Measurements from ENCODE around the gene HCRTR1. TPM values are rescaled to one million over a fixed set of nuclear protein-coding genes. Genes with fewer than 3 reads are reported as not detected.
"Not testable (repeated sequence)": the region's sequence is repeated elsewhere in the genome, so short reads cannot be mapped to it uniquely, and the experiment has no call there.

The HCRTR1 gene
- total and polyA plus RNA-seq, 3 donors from 2014 or later = 0.19 to 0.31 TPM; not detected in 1

- Histone ChIP-seq H3K4me3 (no peak overlapping the region), H3K27ac (peak overlapping the region in 1 of 2 donors; percentile 15), H3K27me3 (no peaks in the 10 kb centered on the region), H3K36me3 (ENCODE audit: low read depth, missing control alignments) (no peaks in the 10 kb centered on the region), H3K9me3 (no peaks in the 10 kb centered on the region), H3K4me1 (peaks cover 54% of the 10 kb centered on the region)
- intact Hi-C loops (cut with DNase I; ENCODE audit: low total_unique reads) = no loop called here
- 86 to 90% methylated on average over 16 to 27 of the region's 27 CpGs for WGBS, 2 donors
- DNase-seq = peak; percentile 9
- TF ChIP-seq POLR2A (IDR thresholded peaks at IDR 0.05) = no peak
- TF ChIP-seq CTCF (IDR thresholded peaks at IDR 0.05) = no peak
These were observed 32.4 kb upstream of the HCRTR1 start for GRCh38 chr1:31584869-31585735.

GRCh38 chr1:31585736-31586365 is 31.6 kb upstream of the HCRTR1 start:
- H3K4me1 ChIP-seq = peaks cover 50% of the 10 kb centered on the region
- no peaks in the 10 kb centered on the region for H3K36me3 ChIP-seq (ENCODE audit: low read depth, missing control alignments)
- no peaks in the 10 kb centered on the region for H3K9me3 ChIP-seq
- no peak for TF ChIP-seq POLR2A (IDR thresholded peaks at IDR 0.05)
- TF ChIP-seq CTCF (IDR thresholded peaks at IDR 0.05) = no peak
- intact Hi-C loops (cut with DNase I; ENCODE audit: low total_unique reads) = no loop called here
- peak overlapping the region in 1 of 2 donors; percentile 15 for H3K27ac ChIP-seq
- no peaks in the 10 kb centered on the region for H3K27me3 ChIP-seq
- DNase-seq = peak; percentile 12
- 80 to 86% methylated on average over 8 to 11 of the region's 11 CpGs for WGBS, 2 donors
- no peak overlapping the region for H3K4me3 ChIP-seq

GRCh38 chr1:31586376-31587327 is 30.8 kb upstream of the HCRTR1 start:
- H3K4me1 ChIP-seq = peaks cover 47% of the 10 kb centered on the region
- 51 to 73% methylated on average over 11 to 47 of the region's 47 CpGs for WGBS, 2 donors
- no peaks in the 10 kb centered on the region for H3K36me3 ChIP-seq (ENCODE audit: low read depth, missing control alignments)
- no peaks in the 10 kb centered on the region for H3K27me3 ChIP-seq
- H3K4me3 ChIP-seq = no peak overlapping the region
- no peaks in the 10 kb centered on the region for H3K9me3 ChIP-seq
- H3K27ac ChIP-seq = peak overlapping the region in 1 of 2 donors; percentile 15
- TF ChIP-seq CTCF (IDR thresholded peaks at IDR 0.05) = no peak
- DNase-seq = peak; percentile 13
- intact Hi-C loops (cut with DNase I; ENCODE audit: low total_unique reads) = no loop called here

GRCh38 chr1:31587328-31587699 is 30.2 kb upstream of the HCRTR1 start:
- H3K4me1 ChIP-seq = peaks cover 47% of the 10 kb centered on the region
- H3K27ac ChIP-seq = peak overlapping the region in 1 of 2 donors; percentile 85
- intact Hi-C loops (cut with DNase I; ENCODE audit: low total_unique reads); H3K4me3 ChIP-seq; H3K9me3 ChIP-seq; H3K36me3 ChIP-seq (ENCODE audit: low read depth, missing control alignments); H3K27me3 ChIP-seq: not testable (repeated sequence)
- WGBS, 2 donors = 73 to 86% methylated on average over 5 of the region's 5 CpGs
- peak; percentile 2 for DNase-seq
